WTC11 (cell line): ENCODE data around the gene ELP2.

Source experiments
- CREB1 ChIP-seq: sonication (generic); formaldehyde crosslinking; IDR thresholded peaks from 2 replicates; pipeline ENCODE4 v1.8.0; 2023; ENCODE audit warnings: mild to moderate bottlenecking, missing genetic modification reagents
- CTCF ChIP-seq: fragments of 200-600 bp; IDR thresholded peaks from 2 replicates; pipeline ENCODE4 v1.8.0; 2022; ENCODE audit warnings: antibody characterized with exemption
- MAX ChIP-seq: sonication (generic); formaldehyde crosslinking; IDR thresholded peaks from 2 replicates; pipeline ENCODE4 v1.8.0; 2022; ENCODE audit warnings: mild to moderate bottlenecking, missing genetic modification reagents
- TCF7 ChIP-seq: sonication (generic); formaldehyde crosslinking; IDR thresholded peaks from 2 replicates; pipeline ENCODE4 v1.8.0; 2022; ENCODE audit warnings: mild to moderate bottlenecking, low read depth, missing genetic modification reagents, moderate library complexity
- ZNF281 ChIP-seq: sonication (generic); formaldehyde crosslinking; IDR thresholded peaks from 2 replicates; pipeline ENCODE4 v1.8.0; 2023; ENCODE audit warnings: mild to moderate bottlenecking, missing genetic modification reagents
- TF ChIP-seq, protein P1 (sequence below): sonication (generic); formaldehyde crosslinking; conservative IDR thresholded peaks from 2 replicates; pipeline ENCODE4 v1.8.1; 2022; ENCODE audit warnings: mild to moderate bottlenecking, missing genetic modification reagents
- TF ChIP-seq, protein P2 (sequence below): sonication (generic); formaldehyde crosslinking; IDR thresholded peaks from 2 replicates; pipeline ENCODE4 v1.8.0; 2023; ENCODE audit warnings: missing genetic modification reagents, mild to moderate bottlenecking, borderline replicate concordance

GRCh38 chr18:36162981-36163380 is 33.3 kb downstream of the ELP2 start:
- TF ChIP-seq CTCF, result no peak
- TF ChIP-seq TCF7 (CRISPR knock-in tag), result no peak
- TF ChIP-seq, protein P1, sequence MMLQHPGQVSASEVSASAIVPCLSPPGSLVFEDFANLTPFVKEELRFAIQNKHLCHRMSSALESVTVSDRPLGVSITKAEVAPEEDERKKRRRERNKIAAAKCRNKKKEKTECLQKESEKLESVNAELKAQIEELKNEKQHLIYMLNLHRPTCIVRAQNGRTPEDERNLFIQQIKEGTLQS (CRISPR knock-in tag), result no peak
- TF ChIP-seq, protein P2, sequence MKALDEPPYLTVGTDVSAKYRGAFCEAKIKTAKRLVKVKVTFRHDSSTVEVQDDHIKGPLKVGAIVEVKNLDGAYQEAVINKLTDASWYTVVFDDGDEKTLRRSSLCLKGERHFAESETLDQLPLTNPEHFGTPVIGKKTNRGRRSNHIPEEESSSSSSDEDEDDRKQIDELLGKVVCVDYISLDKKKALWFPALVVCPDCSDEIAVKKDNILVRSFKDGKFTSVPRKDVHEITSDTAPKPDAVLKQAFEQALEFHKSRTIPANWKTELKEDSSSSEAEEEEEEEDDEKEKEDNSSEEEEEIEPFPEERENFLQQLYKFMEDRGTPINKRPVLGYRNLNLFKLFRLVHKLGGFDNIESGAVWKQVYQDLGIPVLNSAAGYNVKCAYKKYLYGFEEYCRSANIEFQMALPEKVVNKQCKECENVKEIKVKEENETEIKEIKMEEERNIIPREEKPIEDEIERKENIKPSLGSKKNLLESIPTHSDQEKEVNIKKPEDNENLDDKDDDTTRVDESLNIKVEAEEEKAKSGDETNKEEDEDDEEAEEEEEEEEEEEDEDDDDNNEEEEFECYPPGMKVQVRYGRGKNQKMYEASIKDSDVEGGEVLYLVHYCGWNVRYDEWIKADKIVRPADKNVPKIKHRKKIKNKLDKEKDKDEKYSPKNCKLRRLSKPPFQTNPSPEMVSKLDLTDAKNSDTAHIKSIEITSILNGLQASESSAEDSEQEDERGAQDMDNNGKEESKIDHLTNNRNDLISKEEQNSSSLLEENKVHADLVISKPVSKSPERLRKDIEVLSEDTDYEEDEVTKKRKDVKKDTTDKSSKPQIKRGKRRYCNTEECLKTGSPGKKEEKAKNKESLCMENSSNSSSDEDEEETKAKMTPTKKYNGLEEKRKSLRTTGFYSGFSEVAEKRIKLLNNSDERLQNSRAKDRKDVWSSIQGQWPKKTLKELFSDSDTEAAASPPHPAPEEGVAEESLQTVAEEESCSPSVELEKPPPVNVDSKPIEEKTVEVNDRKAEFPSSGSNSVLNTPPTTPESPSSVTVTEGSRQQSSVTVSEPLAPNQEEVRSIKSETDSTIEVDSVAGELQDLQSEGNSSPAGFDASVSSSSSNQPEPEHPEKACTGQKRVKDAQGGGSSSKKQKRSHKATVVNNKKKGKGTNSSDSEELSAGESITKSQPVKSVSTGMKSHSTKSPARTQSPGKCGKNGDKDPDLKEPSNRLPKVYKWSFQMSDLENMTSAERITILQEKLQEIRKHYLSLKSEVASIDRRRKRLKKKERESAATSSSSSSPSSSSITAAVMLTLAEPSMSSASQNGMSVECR, result no peak
- no peak for TF ChIP-seq MAX (CRISPR knock-in tag)
- TF ChIP-seq CREB1, result no peak
- TF ChIP-seq ZNF281 (CRISPR knock-in tag), result no peak
